ENCODE results near the gene SIGLEC9.

- TF ChIP-seq CTCF (IDR thresholded peaks at IDR 0.05) (no peak), POLR2A (IDR thresholded peaks at IDR 0.05) (no peak)
Measured at GRCh38 chr19:51137792-51138425, 13.2 kb downstream of the SIGLEC9 start.
